ENCODE measurements around the gene C5orf34. TPM values are rescaled to one million over a fixed set of nuclear protein-coding genes. Genes with fewer than 3 reads are reported as not detected.

C5orf34 gene
- total and polyA plus RNA-seq, 9 of the 15 experiments (the other 6 are each of a cell fraction or from before 2014, with no cell fraction given) = 13.2 to 32.6 (median 20.7) TPM

GRCh38 chr5:43484106-43484849 lies 30.7 kb downstream of the C5orf34 start (continued):
- no peak for TF ChIP-seq BRCA1 (IDR thresholded peaks at IDR 0.05)
- TF ChIP-seq BRCA1 (CRISPR knock-in tag; IDR thresholded peaks at IDR 0.05) = no peak
- TF ChIP-seq BACH1 (tag; IDR thresholded peaks at IDR 0.05) = no peak
- peak; percentile 77; the same call in 1 of the 2 replicates for TF ChIP-seq ZNF644 (tag; IDR thresholded peaks at IDR 0.05; ENCODE audit: low read depth)
- TF ChIP-seq TFAM (CRISPR knock-in tag; conservative IDR thresholded peaks at IDR 0.05) = no peak
- TF ChIP-seq KLF1 (tag; IDR thresholded peaks at IDR 0.05) = peak; percentile 76
- no peak for TF ChIP-seq MTA2 (IDR thresholded peaks at IDR 0.05; ENCODE audit: low read depth)
- no peak for TF ChIP-seq ZNF785 (CRISPR knock-in tag; IDR thresholded peaks at IDR 0.05)
- peak; percentile 41 for TF ChIP-seq SUPT5H (IDR thresholded peaks at IDR 0.05)
- peak; percentile 13; the same call in 1 of the 2 replicates for TF ChIP-seq ZBTB9 (CRISPR knock-in tag; IDR thresholded peaks at IDR 0.05)
- no peak for TF ChIP-seq GABPB2 (CRISPR knock-in tag; conservative IDR thresholded peaks at IDR 0.05)
- TF ChIP-seq NFE2 (IDR thresholded peaks at IDR 0.05; ENCODE audit: low read depth) = peak; percentile 13; the same call in 1 of the 2 replicates
- peak; percentile 74 for TF ChIP-seq AFF4 (CRISPR knock-in tag; IDR thresholded peaks at IDR 0.05)
- TF ChIP-seq, protein P1, sequence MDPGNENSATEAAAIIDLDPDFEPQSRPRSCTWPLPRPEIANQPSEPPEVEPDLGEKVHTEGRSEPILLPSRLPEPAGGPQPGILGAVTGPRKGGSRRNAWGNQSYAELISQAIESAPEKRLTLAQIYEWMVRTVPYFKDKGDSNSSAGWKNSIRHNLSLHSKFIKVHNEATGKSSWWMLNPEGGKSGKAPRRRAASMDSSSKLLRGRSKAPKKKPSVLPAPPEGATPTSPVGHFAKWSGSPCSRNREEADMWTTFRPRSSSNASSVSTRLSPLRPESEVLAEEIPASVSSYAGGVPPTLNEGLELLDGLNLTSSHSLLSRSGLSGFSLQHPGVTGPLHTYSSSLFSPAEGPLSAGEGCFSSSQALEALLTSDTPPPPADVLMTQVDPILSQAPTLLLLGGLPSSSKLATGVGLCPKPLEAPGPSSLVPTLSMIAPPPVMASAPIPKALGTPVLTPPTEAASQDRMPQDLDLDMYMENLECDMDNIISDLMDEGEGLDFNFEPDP (CRISPR knock-in tag; IDR thresholded peaks at IDR 0.05) = 0 out of 2 replicates have a peak, but pooled peaks have one; percentile 6
- no peak for TF ChIP-seq SAP30 (IDR thresholded peaks at IDR 0.05; ENCODE audit: borderline replicate concordance, insufficient read depth, low read depth, low read length, poor library complexity, severe bottlenecking)
- TF ChIP-seq ASH1L (IDR thresholded peaks at IDR 0.05; ENCODE audit: borderline replicate concordance, low read depth, partially characterized antibody) = no peak

Data from K562 (cell line).